Measurements from ENCODE around the gene CMTR1.

CMTR1 gene

GRCh38 chr6:37477191-37477590, 44.2 kb downstream of the CMTR1 start:
- TF ChIP-seq, protein P1, sequence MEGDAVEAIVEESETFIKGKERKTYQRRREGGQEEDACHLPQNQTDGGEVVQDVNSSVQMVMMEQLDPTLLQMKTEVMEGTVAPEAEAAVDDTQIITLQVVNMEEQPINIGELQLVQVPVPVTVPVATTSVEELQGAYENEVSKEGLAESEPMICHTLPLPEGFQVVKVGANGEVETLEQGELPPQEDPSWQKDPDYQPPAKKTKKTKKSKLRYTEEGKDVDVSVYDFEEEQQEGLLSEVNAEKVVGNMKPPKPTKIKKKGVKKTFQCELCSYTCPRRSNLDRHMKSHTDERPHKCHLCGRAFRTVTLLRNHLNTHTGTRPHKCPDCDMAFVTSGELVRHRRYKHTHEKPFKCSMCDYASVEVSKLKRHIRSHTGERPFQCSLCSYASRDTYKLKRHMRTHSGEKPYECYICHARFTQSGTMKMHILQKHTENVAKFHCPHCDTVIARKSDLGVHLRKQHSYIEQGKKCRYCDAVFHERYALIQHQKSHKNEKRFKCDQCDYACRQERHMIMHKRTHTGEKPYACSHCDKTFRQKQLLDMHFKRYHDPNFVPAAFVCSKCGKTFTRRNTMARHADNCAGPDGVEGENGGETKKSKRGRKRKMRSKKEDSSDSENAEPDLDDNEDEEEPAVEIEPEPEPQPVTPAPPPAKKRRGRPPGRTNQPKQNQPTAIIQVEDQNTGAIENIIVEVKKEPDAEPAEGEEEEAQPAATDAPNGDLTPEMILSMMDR (conservative IDR thresholded peaks at IDR 0.05; ENCODE audit: low read depth, low read length): no peak
- Histone ChIP-seq H3K27me3 (ENCODE audit: insufficient read depth, low read depth) (no peaks in the 10 kb centered on the region), H3K4me3 (IDR thresholded peaks at IDR 0.05; ENCODE audit: insufficient read depth, low read depth, low read length) (no peak overlapping the region), H3K4me2 (no peak overlapping the region), H3K27ac (no peak overlapping the region), H4K20me1 (ENCODE audit: insufficient read depth) (no peaks in the 10 kb centered on the region), H3K79me2 (ENCODE audit: insufficient read depth, low read depth) (no peaks in the 10 kb centered on the region), H3K4me1 (ENCODE audit: low read depth, poor library complexity, severe bottlenecking) (no peaks in the 10 kb centered on the region), H2AFZ (ENCODE audit: low read depth) (no peak overlapping the region), H3K9ac (no peak overlapping the region), H3K36me3 (ENCODE audit: insufficient read depth) (no peaks in the 10 kb centered on the region)

GRCh38 chr6:37477656-37478435, 44.8 kb downstream of the CMTR1 start:
- Histone ChIP-seq H3K36me3 (ENCODE audit: insufficient read depth) (no peaks in the 10 kb centered on the region), H3K27ac (no peak overlapping the region)

DNA sequence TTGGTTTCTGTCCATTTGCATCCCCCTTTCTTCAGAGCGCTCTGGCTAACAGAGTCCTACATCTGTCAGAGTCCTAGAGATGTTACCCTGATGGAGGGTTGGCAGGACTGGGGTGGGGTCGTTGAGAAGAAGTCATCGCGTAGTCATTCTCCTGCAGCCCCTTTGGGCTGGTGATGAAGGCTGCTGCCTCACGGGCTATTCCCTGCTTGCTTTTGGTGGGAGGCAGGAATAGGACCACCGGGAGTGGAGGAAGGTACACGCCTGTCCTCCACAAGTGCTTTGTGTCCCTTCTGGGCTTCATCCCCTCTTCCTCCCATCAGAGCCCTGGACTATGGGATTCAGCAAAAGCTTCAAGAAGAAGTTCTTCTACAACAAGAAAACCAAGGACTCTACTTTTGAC, 45.8 kb downstream of the CMTR1 start:
- no peaks in the 10 kb centered on the region for H3K79me2 ChIP-seq (ENCODE audit: insufficient read depth, low read depth)
- H3K36me3 ChIP-seq (ENCODE audit: insufficient read depth): no peaks in the 10 kb centered on the region
- H3K9ac ChIP-seq: no peak overlapping the region
- no peak overlapping the region for H3K4me3 ChIP-seq (IDR thresholded peaks at IDR 0.05; ENCODE audit: insufficient read depth, low read depth, low read length)
- H3K27me3 ChIP-seq (ENCODE audit: insufficient read depth, low read depth): no peaks in the 10 kb centered on the region
- H4K20me1 ChIP-seq (ENCODE audit: insufficient read depth): no peaks in the 10 kb centered on the region
- no peak overlapping the region for H2AFZ ChIP-seq (ENCODE audit: low read depth)
- H3K4me1 ChIP-seq (ENCODE audit: low read depth, poor library complexity, severe bottlenecking): no peaks in the 10 kb centered on the region
- TF ChIP-seq, protein P1 (conservative IDR thresholded peaks at IDR 0.05; ENCODE audit: low read depth, low read length): no peak
- no peak overlapping the region for H3K4me2 ChIP-seq
- H3K27ac ChIP-seq: no peak overlapping the region

More at GRCh38 chr6:37477656-37478435, 44.8 kb downstream of the CMTR1 start:
- no peaks in the 10 kb centered on the region for H3K4me1 ChIP-seq (ENCODE audit: low read depth, poor library complexity, severe bottlenecking)
- H4K20me1 ChIP-seq (ENCODE audit: insufficient read depth): no peaks in the 10 kb centered on the region
- H3K27me3 ChIP-seq (ENCODE audit: insufficient read depth, low read depth): no peaks in the 10 kb centered on the region
- TF ChIP-seq, protein P1 (conservative IDR thresholded peaks at IDR 0.05; ENCODE audit: low read depth, low read length): no peak
- no peak overlapping the region for H3K4me2 ChIP-seq
- H3K9ac ChIP-seq: no peak overlapping the region
- no peaks in the 10 kb centered on the region for H3K79me2 ChIP-seq (ENCODE audit: insufficient read depth, low read depth)
- no peak overlapping the region for H3K4me3 ChIP-seq (IDR thresholded peaks at IDR 0.05; ENCODE audit: insufficient read depth, low read depth, low read length)
- H2AFZ ChIP-seq (ENCODE audit: low read depth): no peak overlapping the region

GRCh38 chr6:37479266-37479854, 46.3 kb downstream of the CMTR1 start:
- no peak overlapping the region for H3K4me2 ChIP-seq
- H3K27ac ChIP-seq: no peak overlapping the region
- TF ChIP-seq, protein P1 (conservative IDR thresholded peaks at IDR 0.05; ENCODE audit: low read depth, low read length): no peak
- H4K20me1 ChIP-seq (ENCODE audit: insufficient read depth): no peaks in the 10 kb centered on the region
- H3K36me3 ChIP-seq (ENCODE audit: insufficient read depth): no peaks in the 10 kb centered on the region
- no peaks in the 10 kb centered on the region for H3K79me2 ChIP-seq (ENCODE audit: insufficient read depth, low read depth)
- no peaks in the 10 kb centered on the region for H3K27me3 ChIP-seq (ENCODE audit: insufficient read depth, low read depth)
- no peak overlapping the region for H3K9ac ChIP-seq
- H3K4me1 ChIP-seq (ENCODE audit: low read depth, poor library complexity, severe bottlenecking): no peaks in the 10 kb centered on the region
- no peak overlapping the region for H3K4me3 ChIP-seq (IDR thresholded peaks at IDR 0.05; ENCODE audit: insufficient read depth, low read depth, low read length)
- H2AFZ ChIP-seq (ENCODE audit: low read depth): no peak overlapping the region

Data from KMS-11 (cell line).